HG03159 (cell line): ENCODE measurements around the gene SLC30A5.
"Not testable (repeated sequence)": the region's sequence is repeated elsewhere in the genome, so short reads cannot be mapped to it uniquely, and the experiment has no call there.

ENCODE experiments used
- ATAC-seq: cut with Tn5 transposase; IDR thresholded peaks from one replicate; pipeline ENCODE4 v1.9.1; 2021; ENCODE audit warnings: mild to moderate bottlenecking, moderate library complexity; ENCODE audit not compliant: unreplicated experiment

Gene SLC30A5

GRCh38 chr5:69093771-69094482, at the start of gene SLC30A5:
SLC30A5 (plus strand) TSS chr5:69094014; CDS start chr5:69094256, 242 bp downstream.
- ATAC-seq = peak; percentile 99

- ATAC-seq = not testable (repeated sequence)
Observed at GRCh38 chr5:69045213-69045612, 48.6 kb upstream of the SLC30A5 start.

DNA sequence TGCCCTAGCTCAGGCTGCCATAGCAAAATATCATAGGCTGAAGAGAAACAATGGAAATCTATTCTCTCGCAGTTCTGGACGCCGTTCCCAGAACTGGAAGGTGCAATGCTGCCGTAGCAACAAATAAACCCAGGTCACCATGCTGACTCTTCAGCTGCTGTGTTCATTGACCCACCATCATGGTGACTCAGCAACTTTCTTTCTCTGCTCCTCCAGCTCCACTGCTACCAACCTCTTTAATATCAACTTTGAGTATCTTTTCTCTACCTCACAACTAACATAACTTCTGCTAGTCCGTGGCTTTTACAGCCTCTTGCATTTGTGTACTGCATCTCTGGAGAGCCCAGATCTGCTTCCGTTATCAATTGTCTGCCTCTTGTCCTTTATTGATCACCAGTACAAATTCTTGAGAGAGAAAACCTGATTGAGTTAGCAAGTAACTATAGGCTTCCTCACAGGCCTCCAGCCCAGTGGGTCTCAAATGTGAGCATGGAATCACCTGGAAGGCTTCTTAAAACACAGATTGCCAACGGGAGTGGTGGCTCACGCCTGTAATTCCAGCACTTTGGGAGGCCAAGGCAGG, 47.3 kb upstream of the SLC30A5 start:
- no peak for ATAC-seq

DNA sequence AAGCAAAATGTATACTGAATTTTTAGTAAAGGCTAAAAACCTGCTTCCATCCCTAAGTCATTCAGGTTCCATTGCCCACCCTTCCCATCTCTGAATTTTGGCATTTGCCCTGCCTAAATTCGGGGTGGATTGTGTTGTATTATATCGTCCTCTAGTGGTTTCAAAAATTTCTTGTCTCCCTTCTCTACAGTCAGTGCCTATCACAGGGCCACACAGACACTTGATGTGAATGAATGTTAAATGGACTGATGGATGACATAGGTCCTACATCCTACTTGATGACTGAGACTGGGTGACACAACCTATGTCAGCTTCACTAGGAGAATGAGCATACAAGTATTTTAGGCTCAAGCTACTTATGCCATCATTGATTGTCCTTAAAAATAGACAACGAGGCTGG, 45.6 kb upstream of the SLC30A5 start:
- ATAC-seq = no peak

DNA sequence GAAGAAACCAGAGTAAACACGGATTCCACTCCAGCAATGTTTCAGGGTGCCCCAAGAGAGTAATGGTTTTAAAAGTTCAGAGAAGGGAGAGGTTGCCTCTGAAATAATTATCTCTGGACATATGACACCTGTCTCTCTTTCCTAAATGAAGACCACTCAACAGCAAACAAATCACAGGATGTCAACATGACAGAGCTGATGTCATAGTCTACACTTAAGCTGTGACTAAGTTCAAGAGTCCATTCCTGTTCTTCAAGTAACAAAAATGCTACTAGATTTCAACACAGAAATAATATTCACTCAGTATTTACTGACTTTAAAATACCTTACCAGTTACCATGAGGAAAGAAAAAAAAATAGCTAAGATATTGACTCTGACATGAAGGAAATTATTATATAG, 44.7 kb upstream of the SLC30A5 start:
- no peak for ATAC-seq

GRCh38 chr5:69049796-69050195, 44.0 kb upstream of the SLC30A5 start:
- ATAC-seq = no peak

DNA sequence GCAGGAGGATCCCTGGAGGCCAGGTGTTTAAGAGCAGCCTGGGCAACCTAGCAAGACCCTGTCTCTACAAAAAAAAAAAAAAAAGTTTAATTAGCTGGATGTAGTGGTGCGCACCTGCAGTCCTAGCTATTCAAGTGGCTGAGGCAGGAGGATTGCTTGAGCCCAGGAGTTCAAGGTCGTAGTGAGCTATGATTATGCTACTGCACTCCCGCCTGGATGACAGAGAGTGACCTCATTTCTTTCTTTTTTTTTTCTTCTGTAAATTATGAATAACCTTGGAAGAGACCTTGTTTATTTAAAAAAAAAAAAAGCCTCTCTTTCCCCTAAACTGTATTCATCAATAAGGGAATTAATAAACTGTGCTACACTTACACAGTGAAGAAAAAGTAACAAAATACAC, 43.6 kb upstream of the SLC30A5 start:
- no peak for ATAC-seq

DNA sequence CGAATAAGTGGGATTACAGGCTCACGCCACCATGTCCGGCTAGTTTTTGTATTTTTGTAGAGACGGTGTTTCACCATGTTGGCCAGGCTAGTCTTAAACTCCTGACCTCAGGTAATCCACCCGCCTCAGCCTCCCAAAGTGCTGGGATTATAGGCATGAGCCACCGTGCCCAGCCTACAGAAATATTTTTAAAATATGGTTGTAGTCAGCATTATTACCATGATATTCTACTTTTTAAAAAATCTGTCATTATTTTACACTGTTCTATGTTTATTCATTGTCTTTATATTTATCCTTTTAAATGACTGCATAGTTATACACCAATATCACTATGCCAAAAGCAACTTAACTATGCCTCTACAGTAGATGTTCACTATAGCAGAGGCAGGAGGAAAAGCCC, 41.6 kb upstream of the SLC30A5 start:
- no peak for ATAC-seq

GRCh38 chr5:69074664-69075521, 18.9 kb upstream of the SLC30A5 start:
- no peak for ATAC-seq

DNA sequence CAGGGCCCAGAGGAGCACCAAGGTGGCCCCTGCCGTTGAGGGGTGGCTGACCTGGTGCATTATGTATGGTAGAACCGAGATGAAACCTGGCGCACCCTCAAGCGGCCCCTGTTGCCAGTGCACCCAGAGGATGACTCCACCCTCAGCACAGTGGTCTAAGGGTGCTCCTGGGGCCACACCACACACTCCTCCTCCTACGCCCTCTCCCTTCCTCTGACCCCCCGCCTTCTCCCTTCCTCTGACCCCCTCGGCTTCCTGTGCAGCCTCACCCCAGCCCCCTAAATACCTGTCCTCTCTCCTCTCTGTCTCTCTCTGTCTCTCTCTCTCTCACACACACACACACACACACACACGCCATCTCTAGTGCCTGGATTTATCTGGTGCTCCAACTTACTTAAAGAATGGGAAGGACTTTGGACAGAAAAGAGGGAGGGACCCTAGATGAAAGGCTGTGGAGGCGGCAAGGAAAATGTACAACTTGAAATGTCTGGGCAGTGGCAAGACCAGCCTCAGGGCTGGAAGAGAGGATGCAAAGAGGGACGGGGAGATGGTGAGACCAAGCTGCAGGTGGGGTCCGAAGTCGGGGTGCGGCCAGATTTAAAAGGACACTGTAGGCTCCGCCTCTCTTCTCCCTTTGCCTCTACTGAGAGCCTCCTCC, 18.2 kb upstream of the SLC30A5 start:
- no peak for ATAC-seq

DNA sequence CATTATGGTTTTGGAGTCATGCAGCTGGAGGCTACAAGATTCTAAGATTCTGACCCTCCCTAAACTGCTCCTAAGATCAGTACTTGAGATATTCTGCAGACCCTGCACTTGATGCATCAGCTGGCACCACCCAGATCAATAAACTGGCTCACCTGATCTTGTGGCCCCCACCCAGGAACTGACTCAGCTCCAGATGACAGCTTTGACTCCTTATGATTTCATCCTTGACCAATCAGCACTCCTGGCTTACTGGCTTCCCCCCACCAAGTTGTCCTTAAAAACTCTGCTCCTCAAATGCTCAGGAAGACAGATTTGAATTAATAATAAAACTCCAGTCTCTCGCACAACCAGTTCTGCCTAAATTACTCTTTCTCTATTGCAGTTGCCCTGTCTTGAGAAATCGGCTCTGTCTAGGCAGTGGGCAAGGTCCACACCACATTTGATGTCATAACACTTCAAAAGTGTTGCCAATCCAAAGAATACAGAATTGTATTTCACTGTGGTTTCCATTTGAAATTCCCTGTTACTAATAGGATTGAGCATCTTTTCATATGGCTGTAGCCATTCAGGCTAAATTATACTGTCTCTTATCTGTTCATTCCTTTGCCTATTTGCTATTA, 14.8 kb upstream of the SLC30A5 start:
- ATAC-seq = no peak

DNA sequence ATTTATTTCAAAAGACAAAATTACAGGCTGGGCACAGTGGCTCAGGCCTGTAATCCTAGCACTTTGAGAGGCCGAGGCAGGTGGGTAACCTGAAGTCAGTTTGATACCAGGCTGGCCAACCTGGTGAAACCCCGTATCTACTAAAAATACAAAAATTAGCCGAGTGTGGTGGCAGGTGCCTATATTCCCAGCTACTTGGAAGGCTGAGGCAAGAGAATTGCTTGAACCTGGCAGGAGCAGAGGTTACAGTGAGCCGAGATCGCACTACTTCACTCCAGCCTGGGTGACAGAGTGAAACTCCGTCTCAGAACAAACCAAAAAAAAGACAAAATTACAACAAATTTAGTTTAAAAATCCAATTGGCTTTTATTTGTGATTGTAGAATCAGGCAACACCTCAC, 14.3 kb upstream of the SLC30A5 start:
- ATAC-seq = no peak

DNA sequence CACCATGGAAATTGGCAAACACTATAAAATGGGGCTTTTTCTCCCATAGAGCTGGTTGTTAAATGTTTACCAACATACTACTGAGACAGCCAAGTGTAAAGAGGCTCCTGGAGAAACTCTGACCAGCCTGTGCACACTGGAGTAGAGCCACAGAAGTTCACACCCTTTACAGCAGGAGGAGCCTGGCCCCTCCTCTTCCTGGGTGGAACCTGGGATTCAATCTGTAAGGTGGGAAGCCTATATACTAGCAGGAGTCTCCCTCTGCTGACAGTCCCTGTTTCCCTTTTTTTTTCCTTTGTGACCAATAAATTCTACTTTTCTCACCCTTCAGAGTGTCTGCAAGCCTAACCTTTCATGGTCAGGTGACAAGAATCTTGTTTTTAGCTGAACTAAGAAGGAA, 10.4 kb upstream of the SLC30A5 start:
- no peak for ATAC-seq

DNA sequence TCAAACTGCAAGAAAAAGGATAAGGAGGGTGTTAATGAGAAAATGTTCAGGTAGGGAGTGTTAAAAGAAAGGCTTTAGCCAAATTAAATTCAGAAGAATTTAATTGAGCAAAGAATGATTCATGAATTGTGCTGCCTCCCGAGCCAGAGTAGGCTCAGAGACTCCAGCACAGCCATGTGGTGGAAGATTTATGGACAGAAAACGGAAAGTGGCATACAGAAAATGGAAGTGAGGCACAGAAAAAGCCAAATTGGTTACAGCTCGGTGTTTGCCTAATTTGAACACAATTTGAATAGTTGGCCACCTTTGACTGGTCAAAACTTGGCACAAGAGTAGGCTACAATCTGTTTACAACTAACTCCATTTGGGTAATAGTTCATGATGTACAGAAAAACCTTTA, 9.6 kb upstream of the SLC30A5 start:
- no peak for ATAC-seq

DNA sequence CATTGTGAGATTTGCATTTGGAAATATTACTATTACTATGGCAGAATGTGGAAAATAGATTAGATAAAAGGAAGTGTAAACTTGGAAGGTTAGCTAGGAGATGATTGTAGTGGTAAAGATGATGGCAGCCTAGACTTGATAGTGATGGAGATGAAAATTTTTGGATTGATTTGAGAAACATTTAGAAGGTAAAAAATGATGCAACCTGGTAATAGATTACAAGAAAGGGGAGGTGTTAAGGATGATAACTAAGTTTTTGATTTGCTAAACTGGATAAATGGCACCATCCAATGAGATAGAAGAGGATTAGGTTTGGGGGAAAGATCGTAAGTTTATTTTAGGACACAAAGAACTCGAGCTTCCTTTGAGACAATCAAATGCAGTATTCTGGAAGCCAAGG, 8.9 kb upstream of the SLC30A5 start:
- no peak for ATAC-seq

- no peak for ATAC-seq
Observed at GRCh38 chr5:69086206-69086605, 7.6 kb upstream of the SLC30A5 start.

GRCh38 chr5:69088006-69088405, 5.8 kb upstream of the SLC30A5 start:
- ATAC-seq = not testable (repeated sequence)

GRCh38 chr5:69090158-69090557, 3.7 kb upstream of the SLC30A5 start:
- no peak for ATAC-seq

- ATAC-seq = no peak
Observed at GRCh38 chr5:69091771-69092170, 2.0 kb upstream of the SLC30A5 start.

DNA sequence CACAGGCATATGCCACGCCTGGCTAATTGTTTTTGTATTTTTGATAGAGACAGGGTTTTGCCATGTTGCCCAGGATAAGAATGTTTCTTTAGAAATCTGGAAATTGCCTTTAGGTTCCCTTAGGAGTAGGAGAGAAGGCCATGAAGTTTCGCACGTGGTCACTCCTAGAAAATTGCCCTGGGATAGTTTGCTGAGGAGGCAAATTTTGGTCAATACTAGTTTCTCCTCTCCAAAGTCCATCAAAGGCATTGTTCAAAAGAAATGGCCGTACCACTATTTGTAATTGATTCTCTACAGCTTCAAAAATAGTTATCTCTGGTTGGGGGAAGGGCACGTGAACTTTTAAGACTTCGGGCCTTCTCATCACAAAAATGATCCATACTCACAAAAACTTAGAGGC, 845 bp upstream of the SLC30A5 start:
- ATAC-seq = no peak

DNA sequence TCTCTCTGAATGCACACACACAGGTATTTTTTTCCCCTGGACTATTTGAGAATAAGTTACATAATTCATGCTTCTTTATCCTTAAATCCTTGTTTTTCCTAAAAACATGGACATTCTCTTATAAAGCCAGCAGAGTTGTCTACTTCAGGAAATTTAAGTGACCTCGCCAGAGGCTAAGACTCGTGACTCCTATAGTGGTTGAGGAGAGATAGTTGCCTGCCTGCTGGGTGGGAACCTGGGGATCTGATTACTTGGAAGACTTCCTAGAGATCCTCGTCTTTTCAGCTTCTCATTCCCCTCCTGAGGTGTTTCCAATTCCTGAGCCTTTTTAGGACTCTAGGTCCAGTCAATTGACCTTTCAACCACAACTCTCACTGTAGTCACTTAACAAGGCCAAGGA, 5.5 kb downstream of the SLC30A5 start:
- ATAC-seq = no peak
